Measurements from ENCODE around the gene RIN3.

DNA sequence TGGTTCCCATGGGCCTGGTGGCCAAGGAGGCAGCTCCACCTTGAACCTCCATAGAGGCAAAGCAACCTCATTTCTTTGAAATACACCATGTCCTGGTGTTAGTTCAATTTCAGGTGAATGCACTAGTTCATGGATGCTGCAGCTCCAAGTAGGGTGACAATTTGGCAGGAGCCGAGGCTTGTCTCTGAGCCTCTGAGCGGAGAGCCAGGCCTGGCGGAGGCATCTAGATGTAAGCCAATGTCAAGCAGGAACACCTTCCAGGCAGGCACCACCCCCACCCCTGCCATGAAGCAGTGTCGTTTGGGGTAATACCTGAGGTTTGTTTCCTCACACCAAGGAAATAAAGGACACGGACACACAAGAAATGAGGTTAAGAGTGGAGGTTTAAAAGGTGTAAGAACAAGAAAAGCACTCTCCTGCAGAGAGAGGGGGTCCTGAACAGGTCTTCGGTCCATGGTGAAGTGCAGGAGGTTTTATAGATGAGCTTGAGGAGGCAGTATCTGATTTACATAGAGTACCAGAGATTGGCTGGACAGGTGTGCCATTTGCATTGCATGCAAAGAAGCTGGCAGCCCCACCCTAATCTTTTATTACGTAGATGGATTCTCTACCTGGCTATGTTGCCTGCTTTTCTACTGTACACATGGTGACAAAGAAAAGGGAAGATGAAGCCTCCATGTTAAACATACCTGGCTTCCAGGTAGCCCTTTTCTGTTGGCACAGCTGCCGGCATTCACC lies 60.3 kb downstream of the RIN3 start:
- TF ChIP-seq, protein P1, sequence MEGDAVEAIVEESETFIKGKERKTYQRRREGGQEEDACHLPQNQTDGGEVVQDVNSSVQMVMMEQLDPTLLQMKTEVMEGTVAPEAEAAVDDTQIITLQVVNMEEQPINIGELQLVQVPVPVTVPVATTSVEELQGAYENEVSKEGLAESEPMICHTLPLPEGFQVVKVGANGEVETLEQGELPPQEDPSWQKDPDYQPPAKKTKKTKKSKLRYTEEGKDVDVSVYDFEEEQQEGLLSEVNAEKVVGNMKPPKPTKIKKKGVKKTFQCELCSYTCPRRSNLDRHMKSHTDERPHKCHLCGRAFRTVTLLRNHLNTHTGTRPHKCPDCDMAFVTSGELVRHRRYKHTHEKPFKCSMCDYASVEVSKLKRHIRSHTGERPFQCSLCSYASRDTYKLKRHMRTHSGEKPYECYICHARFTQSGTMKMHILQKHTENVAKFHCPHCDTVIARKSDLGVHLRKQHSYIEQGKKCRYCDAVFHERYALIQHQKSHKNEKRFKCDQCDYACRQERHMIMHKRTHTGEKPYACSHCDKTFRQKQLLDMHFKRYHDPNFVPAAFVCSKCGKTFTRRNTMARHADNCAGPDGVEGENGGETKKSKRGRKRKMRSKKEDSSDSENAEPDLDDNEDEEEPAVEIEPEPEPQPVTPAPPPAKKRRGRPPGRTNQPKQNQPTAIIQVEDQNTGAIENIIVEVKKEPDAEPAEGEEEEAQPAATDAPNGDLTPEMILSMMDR (IDR thresholded peaks at IDR 0.05): no peak
- TF ChIP-seq POLR2AphosphoS5 (IDR thresholded peaks at IDR 0.05): no peak
- TF ChIP-seq POLR2A (IDR thresholded peaks at IDR 0.05): no peak
